Activated T-cell treated with anti-CD3 and anti-CD28 coated beads, Interleukin-2, amount 50 U/mL, for 24 hours (primary cell): Measurements from ENCODE around the gene ROCK2.
"Not testable (repeated sequence)": the region's sequence is repeated elsewhere in the genome, so short reads cannot be mapped to it uniquely, and the experiment has no call there.

Experiments
- DNase-seq: peaks from one replicate; pipeline ENCODE4 v3.0.0-alpha.2; 2020
- H3K27ac Mint-ChIP-seq: 2 replicates; pipeline ENCODE4 v1.8.0; 2020; ENCODE audit warnings: mild to moderate bottlenecking, mixed read lengths
- H3K27me3 Mint-ChIP-seq: 2 replicates; pipeline ENCODE4 v1.8.0; 2020; ENCODE audit warnings: mixed read lengths
- H3K36me3 Mint-ChIP-seq: 2 replicates; pipeline ENCODE4 v1.8.0; 2020; ENCODE audit warnings: low read depth, mixed read lengths
- H3K4me1 Mint-ChIP-seq: 2 replicates; pipeline ENCODE4 v1.8.0; 2020; ENCODE audit warnings: low read depth, mixed read lengths
- H3K4me3 Mint-ChIP-seq: 2 replicates; pipeline ENCODE4 v1.8.0; 2020; ENCODE audit warnings: mild to moderate bottlenecking, moderate library complexity, mixed read lengths
- H3K9me3 Mint-ChIP-seq: 2 replicates; pipeline ENCODE4 v1.8.0; 2020; ENCODE audit warnings: mixed read lengths

The ROCK2 gene

DNA sequence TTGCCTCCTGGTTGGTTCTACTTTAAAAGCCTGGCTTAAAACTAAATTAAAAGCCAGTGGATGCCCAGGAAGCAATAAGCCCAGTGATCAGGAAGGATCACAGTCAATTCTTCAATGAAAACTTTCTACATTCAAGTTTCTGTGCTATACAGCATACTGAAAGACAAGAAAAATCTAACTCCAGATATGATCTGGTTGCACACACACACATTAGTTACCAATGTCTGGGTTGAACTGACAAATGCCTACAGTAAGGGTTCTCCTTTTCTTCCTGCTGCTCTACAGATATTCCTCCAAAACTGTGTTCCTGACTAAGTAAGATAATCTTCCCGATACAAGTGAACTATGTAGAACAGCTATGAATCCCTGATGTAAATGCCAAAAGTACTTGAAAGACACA is 81.3 kb downstream of the ROCK2 start:
- no peak for DNase-seq
- Mint-ChIP-seq H3K4me3 (no peak overlapping the region), H3K4me1 (peaks cover 1% of the 10 kb centered on the region), H3K9me3 (no peaks in the 10 kb centered on the region), H3K36me3 (peaks cover 5% of the 10 kb centered on the region), H3K27me3 (no peaks in the 10 kb centered on the region), H3K27ac (no peak overlapping the region)

DNA sequence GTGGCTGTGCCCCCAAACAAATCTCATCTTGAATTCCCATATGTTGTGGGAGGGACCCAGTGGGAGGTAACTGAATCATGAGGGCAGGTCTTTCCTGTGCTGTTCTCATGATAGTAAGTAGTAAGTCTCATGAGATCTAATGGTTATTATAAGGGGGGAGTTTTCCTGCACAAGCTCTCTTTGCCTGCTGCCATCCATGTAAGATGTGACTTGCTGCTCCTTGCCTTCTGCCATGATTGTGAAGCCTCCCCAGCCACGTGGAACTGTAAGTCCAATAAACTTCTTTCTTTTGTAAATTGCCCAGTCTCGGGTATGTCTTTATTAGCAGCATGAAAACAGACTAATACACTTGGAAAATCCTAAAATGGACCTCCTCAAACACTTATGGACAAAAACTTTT is 82.0 kb downstream of the ROCK2 start:
- not testable (repeated sequence) for DNase-seq, H3K9me3 Mint-ChIP-seq, H3K27ac Mint-ChIP-seq, H3K36me3 Mint-ChIP-seq, H3K4me3 Mint-ChIP-seq, H3K4me1 Mint-ChIP-seq, H3K27me3 Mint-ChIP-seq

DNA sequence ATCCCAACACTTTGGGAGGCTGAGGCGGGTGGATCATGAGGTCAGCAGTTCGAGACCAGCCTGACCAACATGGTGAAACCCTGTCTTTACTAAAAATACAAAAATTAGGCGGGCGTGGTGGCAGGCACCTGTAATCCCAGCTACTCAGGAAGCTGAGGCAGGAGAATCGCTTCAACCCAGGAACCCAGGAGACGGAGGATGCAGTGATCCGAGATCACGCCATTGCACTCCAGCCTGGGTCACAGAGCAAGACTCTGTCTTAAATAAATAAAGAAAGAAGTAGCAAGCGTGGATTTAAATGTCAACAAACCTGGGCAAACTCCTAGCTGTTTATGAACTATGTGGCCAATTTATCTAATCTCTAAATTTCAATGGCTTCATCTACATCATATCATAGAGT is 82.9 kb downstream of the ROCK2 start:
- H3K27ac Mint-ChIP-seq, H3K4me3 Mint-ChIP-seq, H3K4me1 Mint-ChIP-seq, H3K27me3 Mint-ChIP-seq, DNase-seq, H3K9me3 Mint-ChIP-seq: not testable (repeated sequence)
- peaks cover 14% of the 10 kb centered on the region for H3K36me3 Mint-ChIP-seq

DNA sequence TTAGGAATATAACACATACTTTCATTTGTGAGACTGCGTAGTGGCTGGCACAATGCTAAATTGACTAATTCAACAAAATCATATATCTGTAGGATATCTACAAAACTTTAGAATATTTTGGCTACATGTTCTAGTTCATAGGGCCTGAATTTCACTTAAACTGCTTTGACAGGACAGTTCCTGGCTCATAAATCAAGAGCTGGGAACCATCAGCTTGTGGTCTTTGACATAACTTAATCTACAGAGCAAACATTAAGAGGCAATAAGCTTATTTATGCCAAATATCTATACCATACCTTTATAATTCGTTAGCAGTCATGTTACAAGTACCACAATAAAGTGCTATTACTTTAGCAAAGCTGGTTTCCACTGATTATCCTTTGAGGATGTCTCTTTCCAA is 83.5 kb downstream of the ROCK2 start:
- Mint-ChIP-seq H3K4me1 (no peaks in the 10 kb centered on the region), H3K27me3 (no peaks in the 10 kb centered on the region), H3K36me3 (peaks cover 16% of the 10 kb centered on the region), H3K9me3 (no peaks in the 10 kb centered on the region), H3K27ac (no peak overlapping the region), H3K4me3 (no peak overlapping the region)
- DNase-seq = no peak

DNA sequence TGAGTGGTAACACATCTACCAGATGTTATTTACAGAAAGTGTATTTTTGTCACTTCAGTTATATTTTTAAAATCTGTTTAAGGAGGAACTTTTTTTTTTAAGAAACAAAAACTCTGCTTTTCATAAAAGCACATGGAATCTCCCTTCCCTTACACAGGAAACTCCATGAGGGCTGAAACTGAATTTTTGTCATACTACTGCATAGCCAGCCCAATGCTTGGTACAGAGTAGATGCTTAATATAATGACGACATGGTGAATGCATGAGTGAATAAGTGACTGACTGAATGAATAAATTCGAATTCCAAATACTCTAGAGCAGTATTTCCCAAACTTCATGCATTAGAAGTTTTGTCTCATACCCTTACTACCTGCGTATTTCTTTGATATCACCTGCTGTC is 86.5 kb downstream of the ROCK2 start:
- Mint-ChIP-seq H3K36me3 (peaks cover 18% of the 10 kb centered on the region), H3K4me1 (peaks cover 2% of the 10 kb centered on the region), H3K4me3 (no peak overlapping the region), H3K27me3 (no peaks in the 10 kb centered on the region), H3K9me3 (no peaks in the 10 kb centered on the region), H3K27ac (no peak overlapping the region)
- no peak for DNase-seq

GRCh38 chr2:11257078-11257477 is 87.4 kb downstream of the ROCK2 start:
- H3K36me3 Mint-ChIP-seq = peaks cover 20% of the 10 kb centered on the region
- H3K27me3 Mint-ChIP-seq = no peaks in the 10 kb centered on the region
- peaks cover 2% of the 10 kb centered on the region for H3K4me1 Mint-ChIP-seq
- H3K27ac Mint-ChIP-seq = no peak overlapping the region
- no peak overlapping the region for H3K4me3 Mint-ChIP-seq
- no peak for DNase-seq
- peaks cover 3% of the 10 kb centered on the region for H3K9me3 Mint-ChIP-seq

DNA sequence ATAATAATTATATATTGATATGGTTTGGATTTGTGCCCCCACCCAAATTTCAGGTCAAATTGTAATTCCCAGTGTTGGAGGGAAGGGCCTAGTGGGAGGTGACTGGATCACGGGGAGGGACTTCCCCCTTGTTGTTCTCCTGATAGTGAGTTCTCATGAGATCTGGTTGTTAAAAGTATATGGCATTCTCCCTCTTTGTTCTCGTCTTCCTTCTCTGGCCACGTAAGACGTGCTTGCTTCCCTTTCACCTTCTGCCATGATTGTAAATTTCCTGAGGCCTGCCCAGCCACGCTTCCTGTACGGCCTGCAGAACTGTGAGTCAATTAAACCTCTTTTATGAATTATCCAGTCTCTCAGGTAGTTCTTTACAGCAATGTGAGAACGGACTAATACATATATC is 88.3 kb downstream of the ROCK2 start:
- Mint-ChIP-seq H3K4me3 (no peak overlapping the region), H3K27ac (no peak overlapping the region), H3K36me3 (peaks cover 18% of the 10 kb centered on the region), H3K4me1 (peaks cover 6% of the 10 kb centered on the region), H3K27me3 (no peaks in the 10 kb centered on the region), H3K9me3 (peaks cover 3% of the 10 kb centered on the region)
- DNase-seq = no peak

- peaks cover 25% of the 10 kb centered on the region for H3K36me3 Mint-ChIP-seq
- no peak overlapping the region for H3K27ac Mint-ChIP-seq
- H3K27me3 Mint-ChIP-seq = no peaks in the 10 kb centered on the region
- peaks cover 12% of the 10 kb centered on the region for H3K4me1 Mint-ChIP-seq
- DNase-seq = no peak
- peaks cover 3% of the 10 kb centered on the region for H3K9me3 Mint-ChIP-seq
- no peak overlapping the region for H3K4me3 Mint-ChIP-seq
Measured at GRCh38 chr2:11254100-11254536, 90.3 kb downstream of the ROCK2 start.

DNA sequence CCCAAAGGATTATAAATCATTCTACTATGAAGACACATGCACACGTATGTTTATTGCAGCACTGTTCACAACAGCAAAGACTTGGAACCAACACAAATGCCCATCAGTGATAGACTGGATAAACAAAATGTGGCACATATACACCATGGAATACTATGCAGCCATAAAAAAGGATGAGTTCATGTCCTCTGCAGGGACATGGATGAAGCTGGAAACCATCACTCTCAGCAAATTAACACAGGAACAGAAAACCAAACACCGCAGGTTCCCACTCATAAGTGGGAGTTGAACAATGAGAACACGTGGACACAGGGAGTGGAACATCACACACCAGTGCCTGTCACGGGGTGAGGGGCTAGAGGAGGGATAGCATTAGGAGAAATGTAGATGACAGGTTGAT is 92.0 kb downstream of the ROCK2 start:
- H3K27ac Mint-ChIP-seq, H3K4me3 Mint-ChIP-seq, H3K27me3 Mint-ChIP-seq, DNase-seq, H3K9me3 Mint-ChIP-seq: not testable (repeated sequence)
- peaks cover 30% of the 10 kb centered on the region for H3K36me3 Mint-ChIP-seq
- peaks cover 12% of the 10 kb centered on the region for H3K4me1 Mint-ChIP-seq

DNA sequence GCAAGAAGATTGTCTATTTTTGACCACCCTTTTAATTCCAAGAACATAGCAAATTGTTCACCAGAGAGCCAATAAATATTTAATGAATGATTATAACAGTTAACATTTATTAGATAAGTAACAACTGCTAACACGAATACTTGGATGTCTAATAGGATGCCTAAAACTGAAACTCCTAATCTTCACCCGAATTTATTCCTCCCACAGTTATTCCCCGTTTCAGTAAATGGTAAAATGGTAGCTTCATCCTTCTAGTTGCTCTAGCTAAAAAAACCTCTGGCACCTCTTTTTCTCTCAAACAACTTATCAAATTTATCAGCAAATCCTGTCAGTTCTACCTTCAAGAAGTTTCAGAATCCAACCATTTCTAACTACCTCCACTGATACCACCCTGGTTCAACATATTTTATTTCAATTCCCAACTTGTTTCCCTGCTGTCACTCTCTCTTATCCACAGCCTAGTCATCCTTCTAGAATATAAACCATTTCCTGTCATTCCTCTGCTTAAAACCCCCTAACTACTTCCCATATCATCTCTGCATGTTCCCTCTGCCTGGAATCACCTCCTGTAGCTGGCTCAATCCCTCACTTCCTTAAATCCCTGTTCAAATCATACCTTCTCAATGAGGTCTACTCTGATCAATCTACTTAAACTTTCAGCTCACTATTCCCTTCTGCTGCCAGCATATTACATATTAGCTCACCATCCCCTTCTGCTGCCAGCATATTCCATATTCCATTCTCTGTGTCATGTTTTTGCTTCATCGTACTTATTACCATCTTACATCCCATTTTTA is 93.8 kb downstream of the ROCK2 start:
- H3K4me1 Mint-ChIP-seq = peaks cover 12% of the 10 kb centered on the region
- no peak overlapping the region for H3K4me3 Mint-ChIP-seq
- peaks cover 28% of the 10 kb centered on the region for H3K36me3 Mint-ChIP-seq
- H3K27ac Mint-ChIP-seq = no peak overlapping the region
- peaks cover 3% of the 10 kb centered on the region for H3K9me3 Mint-ChIP-seq
- DNase-seq = no peak
- no peaks in the 10 kb centered on the region for H3K27me3 Mint-ChIP-seq

DNA sequence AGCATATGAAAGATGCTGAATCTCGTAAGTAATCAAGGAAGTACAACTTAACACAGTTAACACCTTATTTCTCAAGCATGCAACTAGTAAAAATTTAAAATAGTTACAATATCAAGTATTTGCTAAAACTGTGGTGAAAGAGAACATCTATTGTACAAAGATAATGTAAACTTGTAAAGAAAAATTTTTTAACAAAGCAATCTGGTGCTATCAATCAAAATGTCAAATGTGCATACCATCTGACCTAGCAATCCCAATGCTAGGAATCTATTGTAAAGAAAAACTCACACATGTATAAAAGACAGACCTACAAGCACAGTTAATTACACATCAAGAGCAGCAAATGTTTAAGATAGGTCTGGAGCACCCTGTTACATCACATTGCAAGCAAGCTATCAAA is 99.1 kb downstream of the ROCK2 start:
- Mint-ChIP-seq H3K27me3 (no peaks in the 10 kb centered on the region), H3K27ac (no peak overlapping the region), H3K36me3 (peaks cover 36% of the 10 kb centered on the region), H3K4me1 (no peaks in the 10 kb centered on the region), H3K4me3 (no peak overlapping the region), H3K9me3 (no peaks in the 10 kb centered on the region)
- no peak for DNase-seq

DNA sequence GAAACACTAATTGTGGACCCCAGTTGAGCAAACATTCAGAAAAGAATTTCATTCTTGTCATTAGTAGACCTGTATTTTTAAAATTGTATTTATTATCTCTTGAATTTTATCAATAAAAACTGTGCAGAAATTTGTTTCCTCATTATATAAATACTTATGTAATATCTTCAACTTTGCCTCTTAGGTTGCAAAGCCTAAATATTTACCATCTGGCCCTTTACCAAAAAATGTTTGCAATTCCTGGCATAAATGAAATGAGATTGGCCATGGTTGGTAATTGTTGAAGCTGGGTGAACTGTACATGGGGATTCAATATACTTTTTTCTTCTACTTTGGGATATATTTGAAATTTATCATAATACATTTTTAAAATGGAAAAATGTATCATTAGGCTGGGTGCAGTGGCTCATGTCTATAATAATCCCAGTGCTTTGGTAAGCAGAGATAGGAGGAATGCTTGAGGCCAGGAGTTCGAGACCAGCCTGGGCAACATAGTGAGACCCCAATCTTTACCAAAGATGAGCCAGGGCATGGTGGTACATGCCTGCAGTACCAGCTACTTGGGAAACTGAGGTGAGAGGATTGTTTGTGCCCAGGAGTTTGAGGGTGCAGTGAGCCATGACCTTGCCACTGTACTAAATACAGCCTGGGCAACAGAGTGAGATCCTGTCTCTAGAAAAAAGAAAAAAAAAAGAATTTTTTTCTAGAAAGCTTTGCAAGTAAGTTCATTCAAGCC is 100.2 kb downstream of the ROCK2 start:
- Mint-ChIP-seq H3K36me3 (peaks cover 31% of the 10 kb centered on the region), H3K4me3 (no peak overlapping the region), H3K9me3 (no peaks in the 10 kb centered on the region), H3K27me3 (no peaks in the 10 kb centered on the region), H3K4me1 (peaks cover 2% of the 10 kb centered on the region), H3K27ac (no peak overlapping the region)
- DNase-seq = no peak

DNA sequence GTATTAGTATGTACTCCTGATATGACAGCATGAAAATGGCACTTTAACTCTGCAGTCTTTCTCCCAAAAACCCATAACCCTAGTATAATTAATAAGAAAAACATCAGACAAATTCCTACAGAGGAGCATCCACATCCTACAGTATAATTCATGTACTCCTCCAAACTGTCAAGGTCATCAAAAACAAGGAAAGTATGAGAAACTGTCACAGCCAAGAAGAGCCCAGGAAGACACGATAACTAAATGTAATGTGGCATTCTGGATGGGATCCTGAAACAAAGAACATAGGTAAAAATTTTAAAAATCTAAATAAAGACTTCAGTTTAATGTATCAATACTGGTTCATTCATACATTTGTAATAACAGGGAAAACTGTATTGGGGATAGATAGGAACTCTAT is 100.9 kb downstream of the ROCK2 start:
- H3K9me3 Mint-ChIP-seq = no peaks in the 10 kb centered on the region
- peaks cover 29% of the 10 kb centered on the region for H3K36me3 Mint-ChIP-seq
- no peak overlapping the region for H3K4me3 Mint-ChIP-seq
- no peak overlapping the region for H3K27ac Mint-ChIP-seq
- no peaks in the 10 kb centered on the region for H3K27me3 Mint-ChIP-seq
- DNase-seq = no peak
- H3K4me1 Mint-ChIP-seq = peaks cover 4% of the 10 kb centered on the region

GRCh38 chr2:11242542-11243174 is 101.8 kb downstream of the ROCK2 start:
- Mint-ChIP-seq H3K27me3 (no peaks in the 10 kb centered on the region), H3K4me3 (no peak overlapping the region), H3K4me1 (peaks cover 4% of the 10 kb centered on the region), H3K9me3 (no peaks in the 10 kb centered on the region), H3K27ac (no peak overlapping the region), H3K36me3 (peaks cover 25% of the 10 kb centered on the region)
- no peak for DNase-seq
